AG09309 (cell line): ENCODE measurements around the gene TSSC4.

ENCODE experiments used
- DNase-seq: peaks from one replicate; pipeline ENCODE4 v3.0.0-alpha.2; 2010; ENCODE audit warnings: low read depth
- H3K4me3 ChIP-seq: 2 replicates; pipeline ENCODE4 v1.5.1; 2011; ENCODE audit warnings: mild to moderate bottlenecking, low read depth, low read length, moderate library complexity; ENCODE audit not compliant: control insufficient read depth
- TF ChIP-seq, protein P1 (sequence below): IDR thresholded peaks from 2 replicates; pipeline ENCODE4 v1.5.1; 2011; ENCODE audit warnings: mild to moderate bottlenecking, low read depth, low read length, inconsistent platforms; ENCODE audit not compliant: insufficient read depth, control insufficient read depth; ENCODE audit errors: missing control alignments

The TSSC4 gene

DNA sequence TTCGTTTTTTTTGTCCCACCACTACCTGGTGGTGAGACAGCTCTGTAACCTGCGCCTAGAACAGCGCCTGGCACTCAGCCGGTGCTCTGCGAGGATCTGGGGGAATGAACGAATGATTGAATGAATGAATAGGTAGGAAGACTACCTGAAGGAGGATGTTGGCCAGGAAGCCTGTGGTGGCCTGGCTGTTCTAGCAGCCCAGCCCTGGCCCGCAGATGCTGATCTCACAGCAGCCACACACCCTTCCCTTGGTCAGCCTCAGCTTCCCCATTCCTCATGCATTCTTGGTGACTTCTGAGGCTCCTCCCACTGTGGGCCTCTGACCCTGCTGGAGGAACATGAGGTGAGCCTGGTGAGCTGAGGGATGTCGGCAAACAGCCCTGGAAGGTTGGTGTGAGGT lies 40.1 kb downstream of the TSSC4 start:
- TF ChIP-seq, protein P1, sequence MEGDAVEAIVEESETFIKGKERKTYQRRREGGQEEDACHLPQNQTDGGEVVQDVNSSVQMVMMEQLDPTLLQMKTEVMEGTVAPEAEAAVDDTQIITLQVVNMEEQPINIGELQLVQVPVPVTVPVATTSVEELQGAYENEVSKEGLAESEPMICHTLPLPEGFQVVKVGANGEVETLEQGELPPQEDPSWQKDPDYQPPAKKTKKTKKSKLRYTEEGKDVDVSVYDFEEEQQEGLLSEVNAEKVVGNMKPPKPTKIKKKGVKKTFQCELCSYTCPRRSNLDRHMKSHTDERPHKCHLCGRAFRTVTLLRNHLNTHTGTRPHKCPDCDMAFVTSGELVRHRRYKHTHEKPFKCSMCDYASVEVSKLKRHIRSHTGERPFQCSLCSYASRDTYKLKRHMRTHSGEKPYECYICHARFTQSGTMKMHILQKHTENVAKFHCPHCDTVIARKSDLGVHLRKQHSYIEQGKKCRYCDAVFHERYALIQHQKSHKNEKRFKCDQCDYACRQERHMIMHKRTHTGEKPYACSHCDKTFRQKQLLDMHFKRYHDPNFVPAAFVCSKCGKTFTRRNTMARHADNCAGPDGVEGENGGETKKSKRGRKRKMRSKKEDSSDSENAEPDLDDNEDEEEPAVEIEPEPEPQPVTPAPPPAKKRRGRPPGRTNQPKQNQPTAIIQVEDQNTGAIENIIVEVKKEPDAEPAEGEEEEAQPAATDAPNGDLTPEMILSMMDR = no peak
- H3K4me3 ChIP-seq = no peak overlapping the region
- no peak for DNase-seq

- H3K4me3 ChIP-seq = no peak overlapping the region
- TF ChIP-seq, protein P1 = no peak
- no peak for DNase-seq
Measured at GRCh38 chr11:2441171-2441570, 40.6 kb downstream of the TSSC4 start.

DNA sequence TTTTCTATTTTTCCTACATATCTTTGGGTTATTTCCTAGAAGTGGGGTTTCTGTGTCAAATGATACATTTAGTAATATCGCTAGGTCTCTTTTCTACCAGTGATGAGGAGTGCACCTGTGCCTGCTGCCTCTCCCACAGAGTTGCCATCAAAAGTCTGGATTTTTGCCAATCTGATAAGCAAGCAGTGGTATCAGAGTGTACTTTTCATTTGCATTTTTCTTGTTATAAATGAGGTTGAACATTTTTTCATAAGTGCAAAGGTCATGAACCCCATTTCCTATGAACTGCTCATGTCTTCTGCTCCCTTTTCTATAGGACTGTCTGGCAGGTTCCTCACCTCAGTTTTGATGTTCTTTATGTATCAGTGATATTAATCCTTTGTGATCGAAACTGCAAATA lies 42.0 kb downstream of the TSSC4 start:
- DNase-seq = no peak
- TF ChIP-seq, protein P1 = no peak
- no peak overlapping the region for H3K4me3 ChIP-seq

- no peak for DNase-seq
- TF ChIP-seq, protein P1 = no peak
- no peak overlapping the region for H3K4me3 ChIP-seq
Measured at GRCh38 chr11:2443406-2443805, 42.9 kb downstream of the TSSC4 start.

DNA sequence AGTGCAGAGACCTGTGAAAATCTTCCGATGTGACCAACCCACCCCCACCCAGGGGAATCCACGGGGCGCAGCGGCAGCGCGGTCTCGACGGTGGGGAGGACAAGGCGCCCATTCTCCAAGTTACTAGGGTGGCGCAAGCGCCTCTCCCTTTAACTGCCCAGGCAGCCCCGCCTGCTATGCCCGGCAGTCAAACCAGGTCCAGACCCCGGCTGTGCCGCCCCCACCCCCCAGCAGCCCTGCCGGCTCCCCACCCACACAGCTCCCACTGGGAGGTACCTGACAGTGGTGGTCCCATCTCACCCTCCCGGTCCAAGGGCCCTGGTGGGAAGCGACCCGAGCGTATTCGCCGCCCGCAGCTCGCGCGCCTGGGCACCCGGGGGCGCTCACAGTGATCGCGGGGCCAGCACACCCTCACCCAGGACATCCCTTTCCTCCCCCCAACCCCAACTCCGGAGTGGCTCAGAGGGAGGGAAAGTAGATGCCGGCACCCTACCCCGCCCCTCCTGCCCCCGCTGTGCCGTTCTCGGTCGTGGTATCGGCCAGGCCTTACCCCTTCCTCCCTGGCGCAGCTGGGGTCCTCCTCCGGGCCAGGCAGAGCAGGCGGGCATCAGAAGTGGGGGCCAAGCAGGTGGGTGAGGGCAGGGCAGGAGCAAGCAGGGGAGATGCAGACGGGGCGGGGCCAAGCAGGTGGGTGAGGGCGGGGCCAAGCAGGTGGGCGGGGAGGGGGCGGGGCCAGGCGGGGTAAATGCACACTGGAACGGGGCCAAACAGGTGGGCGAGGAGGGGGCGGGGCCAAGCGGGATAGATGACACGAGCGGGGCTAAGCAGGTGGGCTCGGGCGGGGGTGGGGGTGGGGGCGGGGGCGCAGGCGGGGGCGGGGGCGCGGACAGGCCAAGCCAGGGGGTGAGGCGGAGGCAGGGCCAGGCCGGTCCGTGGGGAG lies 43.6 kb downstream of the TSSC4 start, which contains the start of gene TRPM5:
TRPM5 (minus strand) TSS at position 634 of the 940 bp plus-strand sequence. CDS start 21,478 bp downstream, outside the sequence.
- H3K4me3 ChIP-seq = no peak within 1 kb of the TSS
- DNase-seq = no peak

GRCh38 chr11:2444821-2445745 lies 44.5 kb downstream of the TSSC4 start, which contains the start of gene KCNQ1:
TSS of gene KCNQ1 (plus strand) at chr11:2445008. CDS start at chr11:2445099, 91 bp downstream.
- DNase-seq = no peak
- no peak within 1 kb of the TSS for H3K4me3 ChIP-seq
- TF ChIP-seq, protein P1 = no peak

More for the DNA sequence above, 43.6 kb downstream of the TSSC4 start, which contains the start of gene TRPM5:
- TF ChIP-seq, protein P1 = no peak
